GM12865 (cell line): ENCODE data around the gene HNRNPF.

ENCODE experiments used
- DNase-seq: peaks from one replicate; pipeline ENCODE4 v3.0.0; 2010; ENCODE audit warnings: low read depth
- H3K4me3 ChIP-seq: 2 replicates; pipeline ENCODE4 v1.5.1; 2011; ENCODE audit warnings: mild to moderate bottlenecking, low read depth, low read length, control low read depth
- CTCF ChIP-seq: IDR thresholded peaks from 2 replicates; pipeline ENCODE4 v1.5.1; 2011; ENCODE audit warnings: low read length, control low read depth, low read depth, inconsistent platforms; ENCODE audit not compliant: insufficient read depth; ENCODE audit errors: missing control alignments

The HNRNPF gene

DNA sequence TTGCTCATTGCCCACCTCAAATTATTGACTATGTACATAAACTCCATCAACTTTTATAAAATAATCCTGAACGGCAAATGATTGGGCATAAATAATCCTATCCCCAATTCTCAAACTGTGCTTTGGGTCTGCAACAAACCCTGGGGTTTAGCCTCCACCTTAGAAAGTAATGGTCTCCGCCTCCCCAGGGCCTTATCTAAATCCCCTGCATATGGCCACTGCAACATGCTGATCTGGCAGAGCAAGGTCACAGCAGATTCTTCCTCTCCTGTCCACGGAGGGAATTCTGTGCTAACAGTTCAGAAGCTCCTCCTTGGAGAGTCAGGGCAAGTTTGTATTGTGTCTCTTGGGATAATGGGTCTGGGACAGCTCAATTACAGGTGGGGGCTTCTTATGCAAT lies 19.1 kb downstream of the HNRNPF start:
- TF ChIP-seq CTCF: no peak
- no peak overlapping the region for H3K4me3 ChIP-seq
- DNase-seq: no peak

GRCh38 chr10:43387678-43388032 lies 21.3 kb downstream of the HNRNPF start:
- no peak for TF ChIP-seq CTCF
- DNase-seq: no peak
- H3K4me3 ChIP-seq: no peak overlapping the region

- H3K4me3 ChIP-seq: no peak overlapping the region
- TF ChIP-seq CTCF: no peak
- DNase-seq: no peak
Observed at GRCh38 chr10:43386981-43387677, 21.9 kb downstream of the HNRNPF start.

- no peak for TF ChIP-seq CTCF
- no peak overlapping the region for H3K4me3 ChIP-seq
- no peak for DNase-seq
Observed at GRCh38 chr10:43386549-43386948, 22.4 kb downstream of the HNRNPF start.

DNA sequence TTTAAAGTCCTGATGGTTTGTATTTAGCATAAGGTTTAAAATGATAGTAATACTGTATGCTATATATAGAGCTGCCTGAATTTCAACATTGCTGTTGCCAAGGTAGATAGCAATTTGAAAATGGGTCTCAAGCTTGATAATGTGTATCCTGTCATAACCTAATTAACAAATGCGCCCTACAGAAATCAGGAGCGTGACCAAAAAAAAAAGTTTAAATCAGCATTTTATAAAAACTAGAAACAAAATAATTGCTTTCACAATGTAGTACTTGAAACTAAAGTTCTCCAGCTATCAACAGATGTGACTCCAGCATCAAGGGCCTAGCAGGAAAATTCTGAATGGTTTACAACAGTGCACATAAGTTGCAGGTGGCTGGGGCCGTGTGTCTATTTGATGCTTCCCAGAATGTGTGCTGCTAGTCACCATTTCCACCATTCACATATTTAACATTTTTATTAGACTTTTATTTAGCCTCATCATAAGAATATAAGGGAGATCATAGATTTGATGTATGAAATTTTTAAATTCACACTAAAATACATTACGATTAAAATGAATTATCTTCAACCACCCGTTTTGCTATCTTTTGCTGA lies 23.5 kb downstream of the HNRNPF start:
- no peak for DNase-seq
- H3K4me3 ChIP-seq: no peak overlapping the region
- TF ChIP-seq CTCF: no peak

DNA sequence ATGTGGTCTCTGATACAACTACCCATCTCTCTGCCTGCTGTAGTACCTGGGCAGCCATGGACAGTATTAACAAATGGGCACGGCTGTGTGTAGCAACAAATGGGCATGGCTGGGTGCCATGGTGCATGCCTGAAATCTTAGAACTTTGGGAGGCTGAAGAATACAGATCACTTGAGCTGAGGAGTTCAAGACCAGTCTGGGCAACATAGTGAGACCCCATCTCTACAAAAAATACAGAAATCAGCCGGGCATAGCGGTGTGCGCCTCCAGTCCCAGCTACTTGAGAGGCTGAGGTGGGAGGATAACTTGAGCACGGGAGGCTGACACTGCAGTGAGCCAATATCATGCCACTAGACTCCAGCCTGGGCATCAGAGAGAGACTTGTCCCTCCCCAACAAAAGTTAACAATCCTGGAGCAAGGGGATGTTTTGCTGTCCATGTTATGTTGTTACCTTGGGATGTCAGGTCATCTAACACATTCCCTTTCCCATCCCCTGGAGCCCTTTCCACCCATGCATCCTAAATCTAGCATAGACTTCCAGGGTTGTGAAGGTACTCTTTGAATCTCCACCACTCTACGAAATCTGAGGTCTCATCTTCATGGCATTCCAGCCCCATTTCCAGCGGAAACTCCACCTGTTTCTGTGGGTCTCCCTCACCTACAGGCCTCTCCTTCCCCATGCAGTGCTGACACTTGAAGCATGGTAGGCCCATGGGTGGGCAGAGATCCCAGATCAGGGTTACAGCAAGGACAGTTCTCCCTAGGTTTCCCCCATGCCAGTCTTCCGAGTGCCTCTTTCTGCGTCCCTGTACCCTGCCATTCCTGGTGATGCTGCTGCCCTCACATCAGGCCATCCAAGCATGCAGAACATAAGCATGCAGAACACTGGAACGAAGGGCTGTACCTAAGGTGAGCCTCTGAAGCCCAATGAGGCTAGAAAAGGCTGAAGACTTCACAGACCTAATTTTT lies 24.4 kb downstream of the HNRNPF start:
- peak; percentile 39 for DNase-seq
- H3K4me3 ChIP-seq: no peak overlapping the region
- TF ChIP-seq CTCF: no peak
